GM18526 (cell line): ENCODE measurements around the gene OR5K4.

ENCODE experiments used
- POLR2A ChIP-seq: IDR thresholded peaks from 3 replicates; pipeline ENCODE4 v1.6.1; 2011; ENCODE audit not compliant: insufficient read length; ENCODE audit errors: extremely low read depth

The OR5K4 gene

DNA sequence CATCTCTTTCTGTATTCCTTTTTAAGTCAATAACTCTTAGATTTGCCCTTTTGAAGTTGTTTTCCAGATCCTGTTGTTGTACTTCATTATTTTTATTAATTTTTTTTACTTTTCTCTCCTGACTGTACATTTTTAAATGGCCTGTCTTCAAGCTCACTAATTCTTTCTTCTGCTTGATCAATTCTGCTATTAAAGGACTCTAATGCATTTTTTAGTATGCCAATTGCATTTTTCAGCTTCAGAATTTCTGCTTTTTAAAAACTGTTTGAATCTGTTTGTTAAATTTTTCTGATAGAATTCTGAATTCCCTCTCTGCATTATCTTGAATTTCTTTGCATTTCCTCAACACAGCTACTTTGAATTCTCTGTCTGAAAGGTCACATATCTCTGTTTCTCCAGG lies 5.6 kb downstream of the OR5K4 start:
- TF ChIP-seq POLR2A: no peak

DNA sequence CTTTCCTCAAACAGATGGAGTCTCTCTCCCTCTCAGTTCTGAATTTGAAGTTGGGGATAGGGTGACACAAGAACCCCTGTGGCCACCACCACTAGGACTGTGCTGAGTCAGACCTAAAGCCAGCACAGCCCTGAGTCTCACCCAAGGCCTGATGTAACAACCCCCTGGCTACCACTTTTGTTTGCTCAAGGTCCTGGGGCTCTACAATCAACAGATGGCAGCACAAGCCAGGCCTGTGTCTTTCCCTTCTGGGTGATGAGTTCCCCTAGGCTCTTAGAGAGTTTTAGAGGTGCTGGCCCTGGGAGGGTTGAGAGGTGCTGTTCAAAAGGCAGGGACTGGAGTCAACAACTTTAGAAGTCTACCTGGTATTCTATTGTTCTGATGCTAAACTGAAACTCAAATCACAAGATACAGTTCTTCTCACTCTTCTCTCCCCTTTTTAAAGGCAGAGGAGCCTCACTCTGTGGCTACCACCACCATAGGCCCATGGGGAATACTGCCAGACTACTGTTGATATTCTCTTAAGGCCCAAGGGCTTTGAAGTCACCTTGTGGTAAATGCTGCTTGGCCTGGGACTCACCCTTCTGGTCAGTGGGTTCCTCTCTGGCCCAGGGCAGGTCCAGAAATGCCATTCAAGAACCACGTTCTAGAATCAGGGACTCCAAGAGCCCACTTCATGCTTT lies 6.5 kb downstream of the OR5K4 start:
- TF ChIP-seq POLR2A: no peak

DNA sequence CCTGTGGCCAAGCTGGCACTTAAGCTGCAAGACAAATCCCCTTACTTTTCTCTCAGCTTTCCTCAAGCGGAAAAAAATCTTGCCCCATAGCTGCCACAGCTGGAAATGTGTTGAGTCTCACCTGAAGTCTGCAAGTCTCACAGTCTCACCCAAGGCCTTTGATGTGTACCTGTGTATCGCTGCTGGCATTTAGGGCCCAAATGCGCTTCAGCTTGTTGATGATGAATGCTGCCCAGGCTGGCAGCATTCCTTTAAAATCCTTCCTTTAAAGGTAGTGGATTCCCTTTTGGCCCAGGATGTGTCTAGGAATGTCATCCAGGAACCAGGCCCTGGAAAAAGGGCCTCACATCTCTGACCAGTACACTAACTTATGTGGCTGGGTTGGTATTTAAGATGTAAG lies 7.0 kb downstream of the OR5K4 start:
- no peak for TF ChIP-seq POLR2A

DNA sequence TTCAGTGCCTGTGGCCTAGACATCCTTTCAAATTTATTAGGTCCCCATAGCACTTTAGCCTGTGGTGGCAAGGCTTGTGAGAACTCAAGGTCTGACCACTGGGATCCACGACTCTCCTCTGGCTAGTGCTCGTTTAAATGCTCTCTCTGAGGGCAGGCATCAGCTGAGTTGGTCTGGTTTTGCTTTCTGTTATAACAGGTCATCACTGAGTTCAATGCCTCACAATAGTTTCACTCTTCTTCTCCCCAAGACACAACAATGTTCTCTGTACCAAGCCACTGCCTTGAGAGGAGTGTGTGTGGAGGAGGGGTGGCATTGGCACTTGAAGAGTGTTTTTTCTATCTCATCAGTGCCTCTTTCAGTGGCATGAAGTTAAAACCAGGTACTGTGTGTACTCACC lies 7.6 kb downstream of the OR5K4 start:
- TF ChIP-seq POLR2A: no peak

DNA sequence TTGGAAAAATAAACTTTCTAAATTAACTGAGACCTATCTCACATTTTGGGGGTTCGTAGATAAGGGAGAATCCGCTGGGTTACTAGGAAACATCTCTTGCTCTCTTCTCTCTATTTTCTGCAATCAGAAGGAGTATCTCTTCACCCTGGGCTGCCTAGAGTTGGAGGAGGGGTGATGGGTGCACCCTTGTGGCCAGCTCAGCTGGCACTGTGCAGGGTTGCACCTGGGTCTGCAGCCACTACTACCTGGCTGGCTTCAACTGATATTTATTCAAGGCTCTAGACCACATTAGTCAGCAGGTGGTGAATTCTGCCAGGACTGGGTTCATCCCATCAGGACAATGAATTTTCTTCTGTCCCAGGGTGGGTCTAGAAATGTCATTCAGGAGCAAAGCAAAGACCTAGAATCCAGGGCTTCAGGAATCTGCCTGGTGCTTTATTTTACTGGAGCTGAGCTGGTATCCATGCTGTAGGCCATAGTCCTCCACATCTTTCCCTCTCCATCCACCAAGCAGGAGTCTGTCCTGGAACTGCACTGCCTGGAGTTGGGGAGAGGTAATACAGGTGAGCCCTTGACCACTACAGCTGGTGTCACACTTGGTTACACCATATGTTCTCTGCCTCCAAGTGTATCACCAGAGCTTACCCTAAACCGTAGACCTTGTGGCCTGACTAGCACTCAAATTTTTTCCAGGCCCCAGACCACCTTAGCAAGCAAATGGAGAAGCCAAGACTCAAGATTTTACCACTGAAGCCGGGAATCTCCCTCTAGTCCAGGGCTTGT lies 14.0 kb downstream of the OR5K4 start:
- no peak for TF ChIP-seq POLR2A

DNA sequence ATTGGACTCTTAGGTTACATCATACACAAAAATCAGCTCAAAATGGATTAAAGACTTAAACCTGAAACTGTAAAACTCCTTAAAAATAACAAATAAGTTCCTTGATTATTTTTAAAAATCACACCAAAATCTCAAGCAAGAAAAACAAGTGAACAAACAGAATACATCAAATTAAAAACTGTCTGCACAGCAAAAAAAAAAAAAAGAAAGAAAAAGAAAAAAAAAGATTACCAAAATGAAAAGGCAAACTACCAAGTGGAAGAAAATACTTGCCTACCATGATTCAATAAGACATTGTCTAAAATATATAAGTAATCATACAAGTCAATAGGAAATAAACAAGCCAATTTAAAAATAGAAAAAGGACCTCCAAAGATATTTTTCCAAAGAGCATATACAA lies 17.5 kb downstream of the OR5K4 start:
- no peak for TF ChIP-seq POLR2A

DNA sequence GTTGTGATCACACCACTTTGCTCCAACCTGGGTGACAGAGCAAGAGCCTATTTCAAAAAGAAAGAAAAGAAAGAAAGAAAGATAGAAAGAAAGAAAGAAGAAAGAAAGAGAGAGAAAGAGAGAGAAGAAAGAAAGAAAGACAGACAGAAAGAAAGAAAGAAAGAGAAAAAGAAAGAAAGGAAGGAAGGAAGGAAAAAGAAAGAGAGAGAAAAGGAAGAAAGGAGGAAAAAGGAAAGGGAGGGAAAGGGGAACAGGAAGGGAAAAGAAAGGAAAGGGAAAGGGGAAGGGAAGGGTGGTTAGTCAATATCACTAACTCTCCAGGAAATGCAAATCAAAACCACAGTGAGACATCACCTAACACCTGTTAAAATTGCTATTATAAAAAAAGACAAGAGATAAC lies 18.2 kb downstream of the OR5K4 start:
- TF ChIP-seq POLR2A: no peak

DNA sequence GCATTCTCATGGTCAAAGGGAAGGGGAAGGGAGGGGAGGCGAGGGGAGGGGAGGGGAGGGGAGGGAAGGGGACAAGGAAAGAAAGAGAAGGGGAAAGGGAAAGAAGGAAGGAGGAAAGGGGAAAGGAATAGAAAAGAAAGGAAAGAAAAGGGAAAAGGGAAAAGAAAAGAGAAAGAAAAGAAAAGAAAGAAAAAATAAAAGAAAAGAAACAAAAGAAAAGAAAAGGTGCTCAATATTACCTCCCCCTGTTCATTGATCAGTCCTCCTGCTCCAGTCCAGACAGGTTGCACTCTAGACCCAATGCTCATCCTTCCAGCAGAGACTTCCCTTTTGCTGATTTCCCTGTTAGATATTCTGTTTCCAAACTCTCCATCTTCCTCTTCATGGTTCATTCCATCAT lies 18.8 kb downstream of the OR5K4 start:
- no peak for TF ChIP-seq POLR2A

DNA sequence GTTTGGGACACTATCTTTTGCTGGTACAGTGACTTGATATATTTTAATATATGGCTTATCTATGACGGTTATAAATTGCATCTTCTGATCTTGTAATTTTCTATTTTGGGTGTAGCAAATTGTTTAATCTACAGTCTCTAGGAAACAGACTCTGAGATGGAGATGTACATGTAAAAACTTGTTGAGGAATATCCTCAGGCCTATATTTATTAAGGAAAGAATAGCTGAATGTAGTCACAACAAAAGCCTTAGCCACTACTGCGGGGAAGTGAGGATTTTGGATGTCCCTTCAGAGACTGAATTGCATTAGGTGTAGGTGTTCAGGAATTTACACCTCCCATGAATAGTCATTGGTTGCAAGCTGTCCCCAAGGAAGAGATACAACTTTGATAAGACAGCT lies 23.0 kb downstream of the OR5K4 start:
- TF ChIP-seq POLR2A: no peak

DNA sequence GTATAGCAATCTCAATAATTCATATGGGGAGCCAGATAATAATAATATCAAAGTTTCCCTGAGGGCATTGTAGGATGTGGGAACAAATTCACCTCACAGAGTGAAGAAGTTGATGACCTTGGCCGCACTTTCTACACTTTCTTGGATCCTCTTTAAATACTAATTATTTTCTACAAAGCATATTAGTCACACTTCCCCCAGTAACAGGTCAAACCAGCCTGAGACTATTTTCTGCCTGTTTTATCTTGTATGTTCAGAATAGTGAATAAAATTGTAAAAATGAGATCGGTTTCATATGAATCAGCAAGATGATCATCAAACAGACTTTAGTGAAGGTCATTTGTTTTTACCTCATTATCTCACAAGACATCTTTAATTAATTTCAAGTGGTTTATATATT lies 34.5 kb downstream of the OR5K4 start:
- TF ChIP-seq POLR2A: no peak

DNA sequence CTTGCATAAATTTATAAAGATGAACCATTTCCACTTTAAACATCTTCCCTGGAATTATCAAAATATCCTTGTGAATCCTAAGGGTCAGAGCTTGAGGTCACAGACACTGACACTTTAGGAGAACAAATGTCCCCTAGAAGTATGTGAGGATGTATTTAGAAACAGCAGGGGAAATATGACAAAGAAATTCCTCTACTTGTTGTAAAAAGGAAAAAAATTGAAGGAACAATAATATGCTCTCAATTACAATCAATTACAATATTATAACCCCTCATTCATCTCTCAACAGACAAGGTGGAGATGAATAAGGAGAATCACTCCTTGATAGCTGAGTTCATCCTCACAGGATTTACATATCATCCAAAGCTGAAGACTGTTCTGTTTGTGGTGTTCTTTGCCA lies 36.7 kb downstream of the OR5K4 start, which contains the start of gene OR5K3:
Gene OR5K3 (plus strand): TSS at position 301 of the 400 bp plus-strand sequence. CDS start 0 bp downstream, at position 301.
- no peak for TF ChIP-seq POLR2A

DNA sequence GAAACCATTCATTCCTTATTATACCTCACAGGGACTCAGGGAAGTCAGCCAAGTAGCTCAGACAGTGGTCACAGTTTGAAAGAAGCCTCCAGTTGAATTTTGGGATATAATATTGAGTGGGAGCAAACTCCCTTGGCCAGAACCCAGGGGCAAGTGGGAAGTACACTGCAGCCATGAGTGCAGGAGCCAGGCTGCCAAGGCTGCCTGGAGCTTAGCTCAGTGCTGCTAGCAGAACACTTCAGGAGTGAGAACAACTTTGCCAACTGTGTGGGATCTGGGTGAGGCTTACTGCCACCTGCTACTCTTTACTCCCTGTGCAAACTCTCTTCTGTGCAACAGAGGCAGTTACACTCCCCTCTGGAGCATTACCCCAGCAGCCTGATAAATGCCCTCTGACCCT lies 41.4 kb downstream of the OR5K4 start:
- TF ChIP-seq POLR2A: no peak

DNA sequence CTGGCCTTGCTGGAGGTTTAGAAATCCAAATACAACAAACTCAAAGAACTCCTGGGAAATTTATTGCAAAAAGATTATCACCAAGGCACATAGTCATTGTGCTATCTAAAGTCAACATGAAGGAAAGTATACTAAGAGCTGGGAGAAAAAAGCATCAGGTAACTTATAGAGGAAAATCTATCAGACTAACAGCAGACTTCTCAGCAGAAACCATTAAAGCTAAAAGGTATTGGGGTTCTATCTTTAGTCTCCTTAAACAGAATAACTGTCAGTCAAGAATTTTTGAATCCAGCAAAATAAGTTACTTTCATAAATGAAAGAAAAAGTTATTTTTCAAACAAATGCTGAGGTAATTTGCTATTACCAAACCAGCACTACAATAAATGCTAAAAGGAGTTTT lies 44.9 kb downstream of the OR5K4 start:
- no peak for TF ChIP-seq POLR2A

DNA sequence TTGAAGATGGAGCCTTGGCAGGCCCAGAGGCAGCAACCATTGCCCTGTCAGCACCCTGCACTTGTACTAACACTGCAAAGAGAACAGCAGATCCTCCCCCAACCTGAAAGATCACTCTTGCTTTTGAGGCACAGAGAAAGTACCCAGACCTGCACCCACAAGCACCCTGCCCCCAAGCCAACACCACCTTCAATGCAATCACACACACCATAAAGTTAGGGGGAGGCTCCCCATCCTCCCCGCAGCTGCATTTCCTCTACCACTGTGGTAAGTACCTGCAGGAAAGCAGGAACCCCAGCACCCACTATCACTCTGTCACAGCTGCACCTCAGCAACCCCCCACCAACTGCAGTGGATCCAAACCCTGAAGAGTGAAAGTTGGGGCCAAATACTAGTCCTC lies 48.9 kb downstream of the OR5K4 start:
- TF ChIP-seq POLR2A: no peak

DNA sequence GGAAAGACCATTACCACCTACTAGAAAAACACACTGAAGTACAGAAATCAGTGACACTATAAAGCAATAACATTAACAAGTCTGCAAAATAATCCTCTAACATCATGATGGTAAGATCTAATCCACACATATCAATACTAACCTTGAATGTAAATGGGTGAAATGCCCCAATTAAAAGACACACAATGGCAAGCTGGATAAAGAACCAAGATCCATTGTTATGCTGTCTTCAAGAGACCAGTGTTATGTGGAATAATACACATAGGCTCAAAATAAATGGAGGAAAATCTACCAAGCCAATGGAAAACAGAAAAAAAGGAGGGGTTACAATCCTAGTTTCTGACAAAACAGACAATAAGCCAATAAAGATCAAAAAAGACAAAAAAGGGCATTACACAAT lies 50.4 kb downstream of the OR5K4 start:
- TF ChIP-seq POLR2A: no peak
